22Rv1 (cell line): ENCODE data around the gene CTNND2.

Source experiments
- CTCF ChIP-seq: fragments of 450-650 bp; IDR thresholded peaks from 2 replicates; pipeline ENCODE4 v1.5.1; 2017; ENCODE audit warnings: mild to moderate bottlenecking
- ZFX ChIP-seq: fragments of 450-650 bp; IDR thresholded peaks from 2 replicates; pipeline ENCODE4 v1.6.1; 2017; ENCODE audit warnings: antibody characterized with exemption, borderline replicate concordance

DNA sequence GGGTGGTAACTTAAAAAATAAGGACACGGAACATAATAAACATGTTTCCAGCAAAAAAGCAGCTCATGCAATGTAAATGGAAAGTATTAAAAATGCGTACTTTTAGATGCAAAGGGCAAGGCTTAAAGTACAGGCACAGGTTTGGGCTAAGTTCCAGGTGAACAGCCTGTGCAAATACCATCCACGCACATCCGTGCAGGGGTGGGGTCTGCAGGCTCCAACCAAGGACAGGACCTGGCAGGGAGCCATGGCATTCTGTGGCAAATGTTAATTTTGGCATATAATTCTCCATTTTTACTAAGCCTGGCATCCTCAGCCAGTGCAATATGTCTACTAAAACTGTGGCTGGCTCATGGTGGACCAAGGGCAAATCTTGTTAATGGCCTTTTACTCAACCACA, 777.4 kb downstream of the CTNND2 start:
- TF ChIP-seq CTCF (no peak), ZFX (no peak)
